Gastroesophageal sphincter (tissue), 4 donors: Measurements from ENCODE around the gene SPPL3. TPM values are rescaled to one million over a fixed set of nuclear protein-coding genes. Genes with fewer than 3 reads are reported as not detected.

ENCODE experiments used
- ATAC-seq: fragments of 150-250 bp; one replicate; pipeline ENCODE4 v1.9.1; 2016; ENCODE audit warnings: mild to moderate bottlenecking, moderate library complexity
- H3K27ac ChIP-seq, 4 donors: fragments of 200-600 bp; sonication (generic) in 3 of 4; 1 replicate in 3 of 4; 2 replicates in 1 of 4; pipeline ENCODE4 v1.5.1; 2016 to 2019
- H3K27me3 ChIP-seq: fragments of 200-600 bp; sonication (generic); one replicate; pipeline ENCODE4 v1.5.1; 2019
- H3K36me3 ChIP-seq, 2 donors: fragments of 200-600 bp; sonication (generic); one replicate each; pipeline ENCODE4 v1.5.1; 2019; ENCODE audit warnings: control low read depth in 1 of 2
- H3K4me1 ChIP-seq, 3 donors: fragments of 200-600 bp; sonication (generic); 1 replicate in 2 of 3; 2 replicates in 1 of 3; pipeline ENCODE4 v1.5.1; 2016 to 2019; ENCODE audit warnings: control low read depth in 2 of 3
- H3K4me3 ChIP-seq, 2 donors: fragments of 200-600 bp; sonication (generic); one replicate each; pipeline ENCODE4 v1.5.1; 2019; ENCODE audit warnings: mild to moderate bottlenecking in 1 of 2, moderate library complexity in 1 of 2
- H3K9me3 ChIP-seq, 3 donors: fragments of 200-600 bp; sonication (generic); one replicate each; pipeline ENCODE4 v1.5.1; 2017 to 2019; ENCODE audit warnings: control low read depth in 2 of 3
- EP300 ChIP-seq: sonication (generic); formaldehyde crosslinking; IDR thresholded peaks from one replicate; pipeline ENCODE4 v1.6.1; 2017; ENCODE audit warnings: antibody characterized with exemption, mild to moderate bottlenecking
- POLR2A ChIP-seq, 2 donors: fragments of 450-650 bp; IDR thresholded peaks; one replicate each; pipeline ENCODE4 v1.6.1; 2017; ENCODE audit warnings: antibody characterized with exemption in 2 of 2, mild to moderate bottlenecking in 2 of 2, moderate library complexity in 1 of 2
- POLR2AphosphoS5 ChIP-seq: sonication (generic); formaldehyde crosslinking; IDR thresholded peaks from one replicate; pipeline ENCODE4 v1.6.1; 2017; ENCODE audit warnings: antibody characterized with exemption
- WGBS, 2 donors: methylation state at CpG; one replicate each; pipeline ENCODE4 v1.1.5; 2018; ENCODE audit warnings: low coverage in 1 of 2; 5-methylcytosine and 5-hydroxymethylcytosine counted together
- total RNA-seq, 4 donors: library from RNA; depleted of rRNA; stranded (reverse); fragments of >200 nt; gene quantifications; one replicate each; pipeline ENCODE4 v1.1.0, GENCODE V29; 2016
- TF ChIP-seq, protein P1 (sequence below), 4 experiments: fragments of 200-600 bp in 2 of 4; fragments of 450-650 bp in 2 of 4; sonication (generic) in 1 of 4; IDR thresholded peaks; one replicate each; pipeline ENCODE4 v1.5.1; 2017 to 2019; ENCODE audit warnings: antibody characterized with exemption in 4 of 4, mild to moderate bottlenecking in 2 of 4, moderate library complexity in 2 of 4

The SPPL3 gene
- total RNA-seq, 4 donors from 2014 or later: 16.2 to 20.2 (median 19.0) TPM

DNA sequence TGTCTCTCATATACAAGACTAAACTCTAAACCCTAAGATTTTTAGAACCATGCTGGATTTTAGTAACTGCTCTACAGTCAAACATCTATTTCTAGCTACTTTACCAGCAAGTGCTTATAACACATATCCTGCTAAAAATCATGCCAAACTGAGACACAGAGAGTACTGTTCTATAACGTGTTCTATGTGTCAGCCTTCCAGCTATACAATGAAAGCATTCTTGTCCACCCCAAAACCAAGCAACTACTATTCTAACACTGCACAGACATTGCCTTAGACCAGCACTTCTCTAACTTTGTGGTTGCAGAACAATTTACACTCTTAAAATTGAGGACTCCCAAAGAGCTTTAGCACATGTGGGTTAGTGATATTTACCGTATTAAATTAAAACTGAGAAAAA, 85.7 kb downstream of the SPPL3 start:
- peaks cover 0 to 29% (median 0%) of the 10 kb centered on the region in 3 donors for H3K4me1 ChIP-seq
- WGBS, 2 donors: 85 to 86% methylated on average over 2 of the region's 2 CpGs
- TF ChIP-seq EP300: no peak
- TF ChIP-seq POLR2AphosphoS5: no peak
- TF ChIP-seq POLR2A (IDR thresholded peaks at IDR 0.05): no peak
- TF ChIP-seq, protein P1, sequence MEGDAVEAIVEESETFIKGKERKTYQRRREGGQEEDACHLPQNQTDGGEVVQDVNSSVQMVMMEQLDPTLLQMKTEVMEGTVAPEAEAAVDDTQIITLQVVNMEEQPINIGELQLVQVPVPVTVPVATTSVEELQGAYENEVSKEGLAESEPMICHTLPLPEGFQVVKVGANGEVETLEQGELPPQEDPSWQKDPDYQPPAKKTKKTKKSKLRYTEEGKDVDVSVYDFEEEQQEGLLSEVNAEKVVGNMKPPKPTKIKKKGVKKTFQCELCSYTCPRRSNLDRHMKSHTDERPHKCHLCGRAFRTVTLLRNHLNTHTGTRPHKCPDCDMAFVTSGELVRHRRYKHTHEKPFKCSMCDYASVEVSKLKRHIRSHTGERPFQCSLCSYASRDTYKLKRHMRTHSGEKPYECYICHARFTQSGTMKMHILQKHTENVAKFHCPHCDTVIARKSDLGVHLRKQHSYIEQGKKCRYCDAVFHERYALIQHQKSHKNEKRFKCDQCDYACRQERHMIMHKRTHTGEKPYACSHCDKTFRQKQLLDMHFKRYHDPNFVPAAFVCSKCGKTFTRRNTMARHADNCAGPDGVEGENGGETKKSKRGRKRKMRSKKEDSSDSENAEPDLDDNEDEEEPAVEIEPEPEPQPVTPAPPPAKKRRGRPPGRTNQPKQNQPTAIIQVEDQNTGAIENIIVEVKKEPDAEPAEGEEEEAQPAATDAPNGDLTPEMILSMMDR (IDR thresholded peaks at IDR 0.05): no peak

DNA sequence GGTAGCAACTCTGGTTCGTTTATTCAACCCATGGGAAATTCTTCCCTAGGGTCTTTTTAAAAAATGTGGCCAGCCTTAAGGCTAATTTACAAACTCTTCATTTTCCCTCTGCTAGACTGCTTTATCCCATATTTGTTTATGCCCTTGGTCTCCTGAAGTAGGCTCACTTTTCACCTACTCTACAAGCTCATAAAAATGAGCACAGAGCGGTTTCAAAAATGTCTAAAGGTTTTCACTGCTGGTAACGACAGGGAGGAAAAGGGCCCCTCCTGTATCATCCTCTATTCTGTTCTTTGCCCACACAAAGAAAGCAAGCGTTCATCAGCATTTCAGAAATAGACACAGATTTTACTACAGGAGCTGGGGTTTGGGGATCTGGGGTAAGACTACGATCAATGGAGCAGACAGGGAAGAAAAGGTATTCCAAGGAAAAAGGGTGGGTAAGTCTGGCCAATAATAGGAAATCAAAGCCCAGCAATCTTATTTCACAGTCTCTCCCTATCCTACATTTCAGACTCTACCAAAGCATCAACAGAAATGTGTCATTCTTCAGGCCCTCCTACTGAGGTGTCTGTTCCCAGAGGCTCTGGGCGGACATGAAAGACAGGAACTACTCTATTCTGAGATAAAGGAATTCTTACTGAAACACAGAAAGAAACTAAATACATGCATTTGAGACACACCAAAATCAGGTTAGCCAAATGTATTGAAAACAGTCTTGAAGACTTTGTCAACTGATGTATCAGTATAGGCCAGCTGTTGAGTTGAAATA, 86.4 kb downstream of the SPPL3 start:
- no peak overlapping the region for H3K4me3 ChIP-seq
- no peak for TF ChIP-seq EP300
- TF ChIP-seq, protein P1 (IDR thresholded peaks at IDR 0.05): no peak
- no peaks in the 10 kb centered on the region for H3K27me3 ChIP-seq
- H3K27ac ChIP-seq: no peak overlapping the region
- H3K4me1 ChIP-seq: peaks cover 0 to 23% (median 0%) of the 10 kb centered on the region in 3 donors
- no peaks in the 10 kb centered on the region for H3K36me3 ChIP-seq
- ATAC-seq: no peak
- no peaks in the 10 kb centered on the region for H3K9me3 ChIP-seq
- WGBS, 2 donors: 82 to 93% methylated on average over 5 to 6 of the region's 6 CpGs

More for the DNA sequence above, 85.7 kb downstream of the SPPL3 start:
- Histone ChIP-seq H3K27me3 (no peaks in the 10 kb centered on the region), H3K4me3 (no peak overlapping the region), H3K9me3 (no peaks in the 10 kb centered on the region), H3K27ac (no peak overlapping the region), H3K36me3 (no peaks in the 10 kb centered on the region)
- ATAC-seq: no peak

DNA sequence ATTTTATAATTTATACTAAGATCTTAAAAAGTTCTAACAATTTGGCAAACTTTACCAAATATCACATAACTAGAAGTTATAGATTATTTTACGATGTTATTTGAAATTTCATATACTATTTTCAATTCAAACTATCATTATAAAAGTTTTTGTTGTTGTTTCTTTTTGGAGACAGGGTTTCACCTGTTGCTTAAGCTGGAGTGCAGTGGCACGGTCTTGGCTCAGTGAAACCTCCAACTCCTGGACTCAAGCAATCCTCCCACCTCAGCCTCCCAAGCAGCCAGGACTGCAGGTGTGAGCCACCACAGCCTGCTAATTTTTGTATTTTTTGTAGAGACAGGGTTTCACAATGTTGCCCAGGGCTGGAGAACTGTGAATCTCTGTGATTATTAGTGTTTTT, 87.8 kb downstream of the SPPL3 start:
- 50 to 64% methylated on average over 2 of the region's 2 CpGs for WGBS, 2 donors
- no peak for TF ChIP-seq EP300
- TF ChIP-seq, protein P1 (IDR thresholded peaks at IDR 0.05): no peak
- TF ChIP-seq POLR2A (IDR thresholded peaks at IDR 0.05): no peak
- no peak for TF ChIP-seq POLR2AphosphoS5
- no peaks in the 10 kb centered on the region for H3K36me3 ChIP-seq
- no peaks in the 10 kb centered on the region for H3K27me3 ChIP-seq
- H3K9me3 ChIP-seq: no peaks in the 10 kb centered on the region
- H3K4me1 ChIP-seq: peaks cover 0 to 21% (median 0%) of the 10 kb centered on the region in 3 donors
- no peak for ATAC-seq
- no peak overlapping the region for H3K27ac ChIP-seq
- H3K4me3 ChIP-seq: no peak overlapping the region

DNA sequence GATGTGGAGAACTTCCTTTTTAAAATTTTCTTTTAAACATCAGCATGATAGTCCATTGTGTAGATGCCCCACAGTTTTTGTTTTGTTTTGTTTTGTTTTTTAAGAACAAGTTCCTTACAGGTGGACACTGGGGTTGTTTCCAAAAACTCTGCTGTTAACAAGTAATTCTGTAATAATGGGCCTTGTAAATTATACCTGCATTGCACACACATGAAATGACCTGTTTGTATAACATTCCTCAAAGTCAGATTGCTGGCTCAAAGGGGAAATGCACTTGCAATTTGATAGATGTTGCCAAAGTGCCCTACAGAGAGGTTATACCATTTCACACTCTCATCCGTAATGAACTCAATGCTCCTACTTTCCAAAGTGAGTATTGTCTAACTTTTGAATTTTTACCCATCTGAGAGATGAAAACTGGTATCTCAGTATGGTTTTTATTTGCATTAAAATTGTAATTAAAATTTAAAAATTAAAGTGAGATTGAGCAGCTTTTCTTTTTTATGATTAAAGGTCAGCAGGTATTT, 89.2 kb downstream of the SPPL3 start:
- no peaks in the 10 kb centered on the region for H3K9me3 ChIP-seq
- no peak overlapping the region for H3K27ac ChIP-seq
- 42 to 50% methylated on average over 1 of the region's 1 CpG for WGBS, 2 donors
- ATAC-seq: no peak
- peaks cover 0 to 21% (median 0%) of the 10 kb centered on the region in 3 donors for H3K4me1 ChIP-seq
- H3K36me3 ChIP-seq: peaks cover 0 to 6% of the 10 kb centered on the region in 2 donors
- TF ChIP-seq POLR2AphosphoS5: no peak
- no peak overlapping the region for H3K4me3 ChIP-seq
- no peaks in the 10 kb centered on the region for H3K27me3 ChIP-seq

DNA sequence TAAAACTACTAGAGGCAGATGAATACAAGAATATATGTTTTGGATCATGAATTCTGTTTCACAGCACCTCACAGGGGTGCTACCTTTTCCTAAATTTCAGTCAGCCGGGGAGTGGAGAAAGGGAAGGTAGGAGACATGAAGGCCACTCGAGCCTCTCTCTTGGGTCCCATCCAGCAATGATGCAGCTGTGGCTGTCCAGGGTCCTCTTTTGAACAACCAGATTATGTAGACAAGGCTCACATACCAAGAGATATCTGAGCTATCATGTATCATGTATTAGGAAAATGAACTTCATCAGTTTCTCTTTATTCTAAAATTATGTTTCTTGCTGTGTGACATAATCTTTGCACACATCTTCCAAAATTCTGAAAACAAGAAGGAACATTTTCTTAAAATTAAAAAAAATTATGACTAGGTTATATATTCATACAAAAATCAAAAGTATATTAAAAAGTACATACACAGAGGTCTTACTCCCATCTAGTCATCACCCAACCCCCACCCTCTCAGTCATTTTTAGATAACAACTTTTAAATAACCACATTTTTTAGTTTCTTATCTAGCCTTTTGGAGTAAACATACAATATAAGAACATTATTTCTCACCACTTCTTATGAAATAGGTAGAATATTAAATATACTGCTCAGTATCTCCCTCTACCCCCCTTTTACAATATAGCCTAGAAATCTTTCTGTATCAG, 89.8 kb downstream of the SPPL3 start:
- ATAC-seq: no peak
- TF ChIP-seq EP300: no peak
- TF ChIP-seq, protein P1 (IDR thresholded peaks at IDR 0.05): no peak
- no peak for TF ChIP-seq POLR2AphosphoS5
- no peak for TF ChIP-seq POLR2A (IDR thresholded peaks at IDR 0.05)
- Histone ChIP-seq H3K36me3 (peaks cover 0 to 12% of the 10 kb centered on the region in 2 donors), H3K27me3 (no peaks in the 10 kb centered on the region), H3K4me1 (peaks cover 0 to 21% (median 0%) of the 10 kb centered on the region in 3 donors), H3K27ac (no peak overlapping the region), H3K4me3 (no peak overlapping the region), H3K9me3 (no peaks in the 10 kb centered on the region)
- WGBS, 2 donors: 74 to 83% methylated on average over 2 of the region's 2 CpGs
